ENCODE data around the gene AAMDC.

AAMDC gene

GRCh38 chr11:77820565-77821348 lies at the start of gene AAMDC, which contains the start of gene RSF1:
Gene AAMDC (plus strand): TSS chr11:77821144. CDS start chr11:77842497, 21,353 bp downstream.
Gene RSF1 (minus strand): TSS chr11:77820722. CDS start chr11:77820714, 8 bp downstream.
- DNase-seq (ENCODE audit: low read depth, low spot score), result peak; percentile 98

GRCh38 chr11:77775936-77776335 lies 45.0 kb upstream of the AAMDC start:
- no peak for DNase-seq (ENCODE audit: low read depth, low spot score)

- DNase-seq (ENCODE audit: low read depth, low spot score), result no peak
Observed at GRCh38 chr11:77776455-77776854, 44.5 kb upstream of the AAMDC start.

GRCh38 chr11:77778118-77778517 lies 42.8 kb upstream of the AAMDC start:
- no peak for DNase-seq (ENCODE audit: low read depth, low spot score)

- DNase-seq (ENCODE audit: low read depth, low spot score), result no peak
Observed at GRCh38 chr11:77778549-77778948, 42.4 kb upstream of the AAMDC start.

GRCh38 chr11:77779935-77780334 lies 41.0 kb upstream of the AAMDC start:
- no peak for DNase-seq (ENCODE audit: low read depth, low spot score)

GRCh38 chr11:77783025-77783424 lies 37.9 kb upstream of the AAMDC start:
- no peak for DNase-seq (ENCODE audit: low read depth, low spot score)

GRCh38 chr11:77784572-77784971 lies 36.4 kb upstream of the AAMDC start:
- DNase-seq (ENCODE audit: low read depth, low spot score), result no peak

- DNase-seq (ENCODE audit: low read depth, low spot score), result no peak
Observed at GRCh38 chr11:77789061-77789730, 31.7 kb upstream of the AAMDC start.

- DNase-seq (ENCODE audit: low read depth, low spot score), result no peak
Observed at GRCh38 chr11:77789731-77790476, 31.0 kb upstream of the AAMDC start.

- no peak for DNase-seq (ENCODE audit: low read depth, low spot score)
Observed at GRCh38 chr11:77791301-77791700, 29.6 kb upstream of the AAMDC start.

GRCh38 chr11:77793972-77794371 lies 27.0 kb upstream of the AAMDC start:
- DNase-seq (ENCODE audit: low read depth, low spot score), result no peak

GRCh38 chr11:77799338-77799737 lies 21.6 kb upstream of the AAMDC start:
- DNase-seq (ENCODE audit: low read depth, low spot score), result no peak

GRCh38 chr11:77800449-77800848 lies 20.5 kb upstream of the AAMDC start:
- DNase-seq (ENCODE audit: low read depth, low spot score), result no peak

- no peak for DNase-seq (ENCODE audit: low read depth, low spot score)
Observed at GRCh38 chr11:77801477-77801876, 19.5 kb upstream of the AAMDC start.

- DNase-seq (ENCODE audit: low read depth, low spot score), result no peak
Observed at GRCh38 chr11:77806415-77806814, 14.5 kb upstream of the AAMDC start.

- no peak for DNase-seq (ENCODE audit: low read depth, low spot score)
Observed at GRCh38 chr11:77806993-77807392, 14.0 kb upstream of the AAMDC start.

- no peak for DNase-seq (ENCODE audit: low read depth, low spot score)
Observed at GRCh38 chr11:77813256-77813655, 7.7 kb upstream of the AAMDC start.

- DNase-seq (ENCODE audit: low read depth, low spot score), result no peak
Observed at GRCh38 chr11:77814848-77815247, 6.1 kb upstream of the AAMDC start.

- DNase-seq (ENCODE audit: low read depth, low spot score), result no peak
Observed at GRCh38 chr11:77815459-77815858, 5.5 kb upstream of the AAMDC start.

GRCh38 chr11:77819411-77819920 lies 1.5 kb upstream of the AAMDC start:
- DNase-seq (ENCODE audit: low read depth, low spot score), result peak; percentile 63

GRCh38 chr11:77819921-77820564 lies 901 bp upstream of the AAMDC start:
- no peak for DNase-seq (ENCODE audit: low read depth, low spot score)

All from brain pericyte (primary cell).